ENCODE results near the gene TNFRSF1B.

DNA sequence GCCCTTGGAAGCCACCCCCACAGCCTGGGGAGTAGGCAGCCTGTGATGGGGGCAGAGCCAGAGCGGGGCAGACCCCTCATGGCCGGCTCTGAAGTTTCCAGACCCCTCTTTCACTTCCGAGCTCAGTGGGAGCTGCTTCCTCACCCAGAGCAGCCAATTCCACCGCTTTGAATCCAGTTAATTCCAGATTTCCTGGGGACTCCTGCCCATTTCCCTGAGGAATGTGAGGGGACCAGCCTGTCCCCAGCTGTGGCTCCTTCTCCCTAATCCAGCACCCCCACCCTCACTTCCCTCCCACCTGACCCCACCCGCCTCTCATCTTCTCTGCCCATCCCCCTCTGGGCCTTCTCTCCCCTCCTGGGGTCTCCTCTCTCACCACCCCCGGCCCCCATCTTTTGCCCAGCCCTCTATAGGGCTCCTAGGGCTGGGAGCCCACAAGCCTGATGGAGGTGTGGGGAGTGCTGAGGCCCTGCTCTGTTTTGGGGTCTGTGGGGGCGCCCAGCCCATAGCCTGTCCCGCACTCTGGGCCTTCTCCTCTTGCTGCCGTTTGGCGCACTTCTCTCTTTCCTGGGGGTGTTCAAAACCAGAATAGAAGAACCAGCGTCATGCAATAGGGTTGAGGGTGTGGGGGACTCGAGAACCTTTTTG, 26.2 kb upstream of the TNFRSF1B start:
- TF ChIP-seq, protein P1, sequence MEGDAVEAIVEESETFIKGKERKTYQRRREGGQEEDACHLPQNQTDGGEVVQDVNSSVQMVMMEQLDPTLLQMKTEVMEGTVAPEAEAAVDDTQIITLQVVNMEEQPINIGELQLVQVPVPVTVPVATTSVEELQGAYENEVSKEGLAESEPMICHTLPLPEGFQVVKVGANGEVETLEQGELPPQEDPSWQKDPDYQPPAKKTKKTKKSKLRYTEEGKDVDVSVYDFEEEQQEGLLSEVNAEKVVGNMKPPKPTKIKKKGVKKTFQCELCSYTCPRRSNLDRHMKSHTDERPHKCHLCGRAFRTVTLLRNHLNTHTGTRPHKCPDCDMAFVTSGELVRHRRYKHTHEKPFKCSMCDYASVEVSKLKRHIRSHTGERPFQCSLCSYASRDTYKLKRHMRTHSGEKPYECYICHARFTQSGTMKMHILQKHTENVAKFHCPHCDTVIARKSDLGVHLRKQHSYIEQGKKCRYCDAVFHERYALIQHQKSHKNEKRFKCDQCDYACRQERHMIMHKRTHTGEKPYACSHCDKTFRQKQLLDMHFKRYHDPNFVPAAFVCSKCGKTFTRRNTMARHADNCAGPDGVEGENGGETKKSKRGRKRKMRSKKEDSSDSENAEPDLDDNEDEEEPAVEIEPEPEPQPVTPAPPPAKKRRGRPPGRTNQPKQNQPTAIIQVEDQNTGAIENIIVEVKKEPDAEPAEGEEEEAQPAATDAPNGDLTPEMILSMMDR (optimal IDR thresholded peaks at IDR 0.05 in 1 of 3, IDR thresholded peaks at IDR 0.05 in 1 of 3, conservative IDR thresholded peaks at IDR 0.05 in 1 of 3; ENCODE audit: extremely low read depth in 1 of 3, insufficient read depth in 2 of 3, low read length in 3 of 3) = no peak
- TF ChIP-seq EZH2 (IDR thresholded peaks at IDR 0.05; ENCODE audit: low read length) = no peak

All from keratinocyte (primary cell).